Thoracic aorta (tissue), 2 donors: ENCODE data around the gene SLC5A3. TPM values are rescaled to one million over a fixed set of nuclear protein-coding genes. Genes with fewer than 3 reads are reported as not detected.

Experiments used
- ATAC-seq: fragments of 150-250 bp; one replicate; pipeline ENCODE4 v1.8.0; 2017; ENCODE audit warnings: low read depth; ENCODE audit not compliant: insufficient number of reproducible peaks, low FRiP score
- DNase-seq: peaks from one replicate; pipeline ENCODE4 v3.0.0-alpha.2; 2020; ENCODE audit warnings: low spot score
- H3K27ac ChIP-seq, 2 donors: fragments of 200-600 bp; sonication (generic); 1 replicate in 1 of 2; 2 replicates in 1 of 2; pipeline ENCODE4 v1.5.1; 2016; ENCODE audit warnings: mild to moderate bottlenecking in 2 of 2, moderate library complexity in 2 of 2
- H3K27me3 ChIP-seq: fragments of 200-600 bp; sonication (generic); replicated peaks from 2 replicates; pipeline ENCODE4 v1.6.0; 2016; ENCODE audit warnings: mild to moderate bottlenecking; ENCODE audit not compliant: insufficient read depth
- H3K36me3 ChIP-seq: fragments of 200-600 bp; sonication (generic); one replicate; pipeline ENCODE4 v1.5.1; 2016
- H3K4me1 ChIP-seq, 2 donors: fragments of 200-600 bp; sonication (generic); 1 replicate in 1 of 2; 2 replicates in 1 of 2; pipeline versions ENCODE4 v1.5.1 to v1.6.0; 2016; ENCODE audit warnings: low read depth in 2 of 2, mild to moderate bottlenecking in 1 of 2; ENCODE audit not compliant: control insufficient read depth in 1 of 2
- H3K4me3 ChIP-seq: fragments of 200-600 bp; sonication (generic); 2 replicates; pipeline ENCODE4 v1.5.1; 2016; ENCODE audit warnings: mild to moderate bottlenecking
- H3K9me3 ChIP-seq: fragments of 200-600 bp; sonication (generic); 2 replicates; pipeline ENCODE4 v1.5.1; 2016
- CTCF ChIP-seq: fragments of 200-600 bp; sonication (generic); IDR thresholded peaks from one replicate; pipeline ENCODE4 v1.5.1; 2019; ENCODE audit warnings: antibody characterized with exemption
- total RNA-seq, 2 donors: library from RNA; depleted of rRNA; stranded (reverse); fragments of >200 nt; gene quantifications; one replicate each; pipeline versions ENCODE4 v1.1.0 to v1.2.3, GENCODE V29; 2016

The SLC5A3 gene
- total RNA-seq, 2 donors from 2014 or later = 35.2 to 37.2 TPM

GRCh38 chr21:34088752-34089151 lies 15.4 kb downstream of the SLC5A3 start:
- no peak overlapping the region for H3K27ac ChIP-seq
- no peaks in the 10 kb centered on the region for H3K27me3 ChIP-seq
- no peak for TF ChIP-seq CTCF
- no peaks in the 10 kb centered on the region for H3K9me3 ChIP-seq
- DNase-seq = no peak
- no peak overlapping the region for H3K4me3 ChIP-seq
- ATAC-seq = no peak
- H3K4me1 ChIP-seq = peaks cover 26 to 91% of the 10 kb centered on the region in 2 donors
- H3K36me3 ChIP-seq = no peaks in the 10 kb centered on the region

- TF ChIP-seq CTCF = no peak
- Histone ChIP-seq H3K27ac (peak overlapping the region in 1 of 2 donors; percentile 39), H3K4me1 (peaks cover 25 to 87% of the 10 kb centered on the region in 2 donors)
Measured at GRCh38 chr21:34091032-34091431, 17.7 kb downstream of the SLC5A3 start.

GRCh38 chr21:34091607-34092006 lies 18.2 kb downstream of the SLC5A3 start:
- no peak overlapping the region for H3K4me3 ChIP-seq
- H3K4me1 ChIP-seq = peaks cover 25 to 88% of the 10 kb centered on the region in 2 donors
- H3K9me3 ChIP-seq = no peaks in the 10 kb centered on the region
- TF ChIP-seq CTCF = peak; percentile 30
- H3K36me3 ChIP-seq = peaks cover 17% of the 10 kb centered on the region
- no peak for ATAC-seq
- no peak overlapping the region for H3K27ac ChIP-seq
- H3K27me3 ChIP-seq = no peaks in the 10 kb centered on the region
- no peak for DNase-seq

More at GRCh38 chr21:34091032-34091431, 17.7 kb downstream of the SLC5A3 start:
- no peak overlapping the region for H3K4me3 ChIP-seq
- no peaks in the 10 kb centered on the region for H3K9me3 ChIP-seq
- ATAC-seq (no peak), DNase-seq (no peak)
- H3K27me3 ChIP-seq = no peaks in the 10 kb centered on the region
- peaks cover 12% of the 10 kb centered on the region for H3K36me3 ChIP-seq

GRCh38 chr21:34092262-34092921 lies 19.0 kb downstream of the SLC5A3 start:
- Histone ChIP-seq H3K4me1 (peaks cover 33 to 88% of the 10 kb centered on the region in 2 donors), H3K36me3 (peaks cover 19% of the 10 kb centered on the region), H3K4me3 (no peak overlapping the region), H3K27me3 (no peaks in the 10 kb centered on the region), H3K27ac (peak overlapping the region; percentile 40 to 45), H3K9me3 (no peaks in the 10 kb centered on the region)
- no peak for ATAC-seq
- TF ChIP-seq CTCF = no peak
- no peak for DNase-seq

- no peak for ATAC-seq
- TF ChIP-seq CTCF = no peak
- H3K27ac ChIP-seq = peak overlapping the region in 1 of 2 donors; percentile 45
Measured at GRCh38 chr21:34093083-34093482, 19.7 kb downstream of the SLC5A3 start.

More at GRCh38 chr21:34093083-34093482, 19.7 kb downstream of the SLC5A3 start:
- Histone ChIP-seq H3K36me3 (peaks cover 19% of the 10 kb centered on the region), H3K4me1 (peaks cover 35 to 88% of the 10 kb centered on the region in 2 donors), H3K9me3 (no peaks in the 10 kb centered on the region), H3K4me3 (no peak overlapping the region), H3K27me3 (no peaks in the 10 kb centered on the region)
- no peak for DNase-seq
